HepG2 (cell line): ENCODE data around the gene SGK1. TPM values are rescaled to one million over a fixed set of nuclear protein-coding genes. Genes with fewer than 3 reads are reported as not detected.

ENCODE experiments used
- ATAC-seq: fragments of 200-7000 bp; cut with Tn5 transposase; 3 replicates; pipeline ENCODE4 v1.9.1; 2020; ENCODE audit warnings: mild to moderate bottlenecking, moderate library complexity
- BruUV-seq: library from RNA; stranded (reverse); fragments of 400-500 nt; replicated peaks from 2 replicates; lab custom pipeline; 2021; lab: Mats Ljungman, UMichigan
- CTCF ChIA-PET: fragments of 300-600 bp; formaldehyde crosslinking; extraction: SDS; loops from one replicate; lab custom pipeline; 2021; ENCODE audit warnings: low total read pairs, inconsistent platforms, low intra/inter-chr PET ratio; lab: Yijun Ruan, JAX
- POLR2A ChIA-PET: fragments of 350-600 bp; sonication (Branson Sonifier 250); formaldehyde crosslinking; loops from one replicate; lab custom pipeline; 2020; ENCODE audit warnings: antibody characterized with exemption, inconsistent platforms; lab: Yijun Ruan, JAX
- DNase-seq: peaks from one replicate; pipeline ENCODE4 v3.0.0-alpha.2; 2015; ENCODE audit warnings: low spot score
- FAIRE-seq: peaks from 3 replicates; lab custom pipeline; 2011; peaks lifted over from hg19 to GRCh38; lab: Jason Lieb, UNC
- H2AFZ ChIP-seq: one replicate; pipeline ENCODE4 v1.6.1; 2011; ENCODE audit warnings: low read length, inconsistent platforms
- H3K27ac ChIP-seq: fragments of 300-600 bp; 3 replicates; pipeline ENCODE4 v1.8.0; 2011; ENCODE audit warnings: mixed run types, mild to moderate bottlenecking, mixed read lengths, low read length, inconsistent platforms; ENCODE audit not compliant: insufficient read depth; ENCODE audit errors: extremely low read length
- H3K27me3 ChIP-seq, 2 experiments: fragments of 200-600 bp in 1 of 2; 2 replicates in 1 of 2; 3 replicates in 1 of 2; pipeline versions ENCODE4 v1.6.0 to v1.8.0; 2011; ENCODE audit warnings: low read length in 2 of 2, mild to moderate bottlenecking in 2 of 2, moderate library complexity in 2 of 2, inconsistent platforms in 1 of 2; ENCODE audit not compliant: insufficient read depth in 2 of 2, control insufficient read depth in 1 of 2
- H3K36me3 ChIP-seq, 2 experiments: fragments of 200-600 bp in 1 of 2; replicated peaks in 1 of 2; 2 replicates in 1 of 2; 3 replicates in 1 of 2; pipeline versions ENCODE4 v1.5.1 to v1.8.0; 2011; ENCODE audit warnings: low read length in 2 of 2, inconsistent platforms in 1 of 2; ENCODE audit not compliant: insufficient read depth in 2 of 2, control insufficient read depth in 1 of 2
- H3K4me1 ChIP-seq: 2 replicates; pipeline ENCODE4 v1.5.1; 2012; ENCODE audit warnings: low read length, inconsistent platforms; ENCODE audit not compliant: insufficient read depth
- H3K4me2 ChIP-seq: 2 replicates; pipeline ENCODE4 v1.6.0; 2011; ENCODE audit warnings: low read depth, low read length, inconsistent platforms
- H3K4me3 ChIP-seq, 3 experiments: fragments of 200-600 bp in 1 of 3; sonication (generic), shearing (Covaris generic) in 1 of 3; replicated peaks in 1 of 3; 2 replicates each; pipeline ENCODE4 v1.5.1; 2011 to 2016; ENCODE audit warnings: low read length in 3 of 3, inconsistent platforms in 2 of 3, low read depth in 2 of 3, mild to moderate bottlenecking in 2 of 3, control low read depth in 1 of 3, mixed read lengths in 1 of 3; ENCODE audit not compliant: insufficient read depth in 1 of 3
- H3K79me2 ChIP-seq: one replicate; pipeline ENCODE4 v1.6.1; 2011; ENCODE audit warnings: low read length, inconsistent platforms; ENCODE audit not compliant: insufficient read depth
- H3K9ac ChIP-seq: 2 replicates; pipeline ENCODE4 v1.6.0; 2011; ENCODE audit warnings: mild to moderate bottlenecking, low read depth, low read length, inconsistent platforms; ENCODE audit not compliant: insufficient read depth
- H3K9me3 ChIP-seq: 2 replicates; pipeline ENCODE4 v1.5.1; 2012; ENCODE audit warnings: mild to moderate bottlenecking, low read length
- H4K20me1 ChIP-seq: 2 replicates; pipeline ENCODE4 v1.6.0; 2011; ENCODE audit warnings: inconsistent platforms, mild to moderate bottlenecking, low read length, moderate library complexity; ENCODE audit not compliant: insufficient read depth
- ATF4 ChIP-seq, 2 experiments: fragments of 450-650 bp in 1 of 2; sonication (generic) in 1 of 2; formaldehyde crosslinking; IDR thresholded peaks; 2 replicates each; pipeline versions ENCODE4 v1.5.0 to v1.8.0; 2020 to 2022; ENCODE audit warnings: mild to moderate bottlenecking in 1 of 2, missing genetic modification reagents in 1 of 2
- ERF ChIP-seq: IDR thresholded peaks from 2 replicates; pipeline ENCODE4 v1.6.1; 2018; ENCODE audit warnings: missing biosample characterization, missing genetic modification reagents
- GZF1 ChIP-seq: sonication (generic); formaldehyde crosslinking; IDR thresholded peaks from 2 replicates; pipeline ENCODE4 v1.5.1; 2020; ENCODE audit warnings: mild to moderate bottlenecking, missing genetic modification reagents
- HNRNPH1 ChIP-seq: fragments of 200-400 bp; formaldehyde crosslinking; optimal IDR thresholded peaks from 2 replicates; pipeline ENCODE3; 2017; ENCODE audit warnings: mild to moderate bottlenecking, low read depth, low read length
- KDM5A ChIP-seq: fragments of 200-600 bp; sonication (generic); IDR thresholded peaks from 2 replicates; pipeline ENCODE4 v1.7.0; 2018; ENCODE audit warnings: antibody characterized with exemption, mild to moderate bottlenecking, low read length, borderline replicate concordance
- MYC ChIP-seq: sonication (generic); formaldehyde crosslinking; IDR thresholded peaks from 2 replicates; pipeline ENCODE4 v1.9.0; 2021; ENCODE audit warnings: missing genetic modification reagents, borderline replicate concordance
- NCOR1 ChIP-seq: fragments of 200-600 bp; sonication (generic); IDR thresholded peaks from 2 replicates; pipeline ENCODE4 v1.7.0; 2017; ENCODE audit warnings: antibody characterized with exemption, low read length, borderline replicate concordance
- NR3C1 ChIP-seq: sonication (generic); formaldehyde crosslinking; IDR thresholded peaks from 2 replicates; pipeline ENCODE4 v1.4.0; 2020; ENCODE audit warnings: missing genetic modification reagents
- PAF1 ChIP-seq: IDR thresholded peaks from 2 replicates; pipeline ENCODE4 v1.6.1; 2016; ENCODE audit warnings: missing genetic modification reagents, missing compliant biosample characterization
- PBX2 ChIP-seq: IDR thresholded peaks from 2 replicates; pipeline ENCODE4 v1.6.1; 2016; ENCODE audit warnings: control low read depth
- YEATS4 ChIP-seq: sonication (generic); formaldehyde crosslinking; IDR thresholded peaks from 2 replicates; pipeline ENCODE4 v1.4.0; 2020; ENCODE audit warnings: missing genetic modification reagents, borderline replicate concordance
- ZNF10 ChIP-seq: sonication (generic); formaldehyde crosslinking; IDR thresholded peaks from 2 replicates; pipeline ENCODE4 v1.4.0; 2020; ENCODE audit warnings: mild to moderate bottlenecking, low read depth, missing genetic modification reagents, borderline replicate concordance
- ZNF674 ChIP-seq: sonication (generic); formaldehyde crosslinking; IDR thresholded peaks from 2 replicates; pipeline ENCODE4 v1.5.0; 2020; ENCODE audit warnings: low read depth, mild to moderate bottlenecking, missing genetic modification reagents
- ZNF724P ChIP-seq: sonication (generic); formaldehyde crosslinking; IDR thresholded peaks from 2 replicates; pipeline ENCODE4 v1.8.0; 2022; ENCODE audit warnings: missing genetic modification reagents, borderline replicate concordance
- in situ Hi-C: cut with HindIII; loops from 2 replicates; pipeline ENCODE4 v1.10.0; 2017; ENCODE audit warnings: low pct_unique_long_range_greater_than_20kb; ENCODE audit not compliant: extremely low pct_ligation_motif_present
- intact Hi-C: fragments of 100-400 bp; cut with micrococcal nuclease; formaldehyde crosslinking; loops from one replicate; pipeline ENCODE4 v1.10.0; 2022; ENCODE audit not compliant: unreplicated experiment
- polyA plus RNA-seq, 8 experiments: library from polyadenylated mRNA; depleted of rRNA in 3 of 8; stranded (reverse) in 7 of 8; unstranded in 1 of 8; fragments of >200 nt; fragmentation: Illumina TruSeq in 4 of 8; extraction: Trizol in 4 of 8; gene quantifications; 2 replicates each; pipeline versions ENCODE4 v1.2.1 to v1.2.3, GENCODE V29; 2011 to 2016; ENCODE audit warnings: low read depth in 4 of 8, missing spikeins in 1 of 8, mixed read lengths in 1 of 8; ENCODE audit not compliant: insufficient read depth in 1 of 8
- total RNA-seq, 5 experiments: library from RNA; depleted of rRNA; stranded (reverse); fragments of >200 nt; fragmentation: Illumina TruSeq; extraction: Trizol; gene quantifications; 2 replicates each; pipeline ENCODE4 v1.2.3, GENCODE V29; 2016; ENCODE audit warnings: low read depth in 1 of 5
- TF ChIP-seq, protein P1 (sequence below): sonication (generic); formaldehyde crosslinking; IDR thresholded peaks from 2 replicates; pipeline ENCODE4 v1.8.0; 2022; ENCODE audit warnings: missing genetic modification reagents, mild to moderate bottlenecking, borderline replicate concordance
- TF ChIP-seq, protein P2 (sequence below): sonication (generic); formaldehyde crosslinking; IDR thresholded peaks from 2 replicates; pipeline ENCODE4 v1.5.0; 2020; ENCODE audit warnings: missing genetic modification reagents, mild to moderate bottlenecking, borderline replicate concordance

The SGK1 gene
- total and polyA plus RNA-seq, 2 of the 13 experiments (the other 11 are each of a cell fraction or from before 2014, with no cell fraction given): 56.1 to 56.2 TPM

DNA sequence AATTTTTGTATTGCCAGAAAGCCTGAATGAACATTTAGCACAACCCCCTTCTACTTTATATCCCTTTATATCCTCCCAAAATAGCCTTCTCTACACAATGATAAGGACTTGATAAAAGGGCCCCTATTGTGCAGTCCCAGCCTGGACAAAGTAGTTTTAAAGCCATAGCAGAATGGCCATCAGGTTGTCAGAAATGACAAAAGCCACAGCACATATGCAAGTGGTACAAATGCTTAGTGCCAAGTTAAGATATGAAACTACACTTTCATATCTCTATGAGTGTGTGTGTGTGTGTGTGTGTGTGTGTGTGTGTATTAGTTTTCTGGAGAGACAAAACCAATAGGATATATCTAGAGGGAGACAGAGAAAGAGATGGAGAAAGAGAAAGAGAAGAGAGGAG lies 132.6 kb downstream of the SGK1 start:
- Histone ChIP-seq H3K4me3 (no peak overlapping the region), H3K27ac (no peak overlapping the region), H3K79me2 (no peaks in the 10 kb centered on the region), H3K4me2 (no peak overlapping the region), H4K20me1 (no peaks in the 10 kb centered on the region), H2AFZ (no peak overlapping the region), H3K9ac (no peak overlapping the region), H3K9me3 (no peaks in the 10 kb centered on the region), H3K27me3 (no peaks in the 10 kb centered on the region), H3K36me3 (no peaks in the 10 kb centered on the region), H3K4me1 (peaks cover 77% of the 10 kb centered on the region)
- no TSS peak for BruUV-seq
- FAIRE-seq (no peak), DNase-seq (no peak), ATAC-seq (no peak)
- ChIA-PET POLR2A (no interaction called here), CTCF (no interaction called here)
- intact Hi-C loops: no loop called here
- in situ Hi-C loops: no loop called here
- no peak for TF ChIP-seq YEATS4 (CRISPR knock-in tag)
- no peak for TF ChIP-seq ZNF724P (CRISPR knock-in tag)
- TF ChIP-seq ZNF674 (CRISPR knock-in tag): no peak
- TF ChIP-seq, protein P1, sequence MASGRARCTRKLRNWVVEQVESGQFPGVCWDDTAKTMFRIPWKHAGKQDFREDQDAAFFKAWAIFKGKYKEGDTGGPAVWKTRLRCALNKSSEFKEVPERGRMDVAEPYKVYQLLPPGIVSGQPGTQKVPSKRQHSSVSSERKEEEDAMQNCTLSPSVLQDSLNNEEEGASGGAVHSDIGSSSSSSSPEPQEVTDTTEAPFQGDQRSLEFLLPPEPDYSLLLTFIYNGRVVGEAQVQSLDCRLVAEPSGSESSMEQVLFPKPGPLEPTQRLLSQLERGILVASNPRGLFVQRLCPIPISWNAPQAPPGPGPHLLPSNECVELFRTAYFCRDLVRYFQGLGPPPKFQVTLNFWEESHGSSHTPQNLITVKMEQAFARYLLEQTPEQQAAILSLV (CRISPR knock-in tag): no peak
- no peak for TF ChIP-seq ZNF10 (CRISPR knock-in tag)
- TF ChIP-seq ATF4 (CRISPR knock-in tag; IDR thresholded peaks at IDR 0.05): no peak
- no peak for TF ChIP-seq ERF (CRISPR knock-in tag)
- TF ChIP-seq NCOR1: no peak
- TF ChIP-seq GZF1 (CRISPR knock-in tag): no peak
- TF ChIP-seq PBX2: no peak
- no peak for TF ChIP-seq MYC (CRISPR knock-in tag)
- no peak for TF ChIP-seq NR3C1 (CRISPR knock-in tag)
- TF ChIP-seq PAF1 (CRISPR knock-in tag): no peak
- TF ChIP-seq, protein P2, sequence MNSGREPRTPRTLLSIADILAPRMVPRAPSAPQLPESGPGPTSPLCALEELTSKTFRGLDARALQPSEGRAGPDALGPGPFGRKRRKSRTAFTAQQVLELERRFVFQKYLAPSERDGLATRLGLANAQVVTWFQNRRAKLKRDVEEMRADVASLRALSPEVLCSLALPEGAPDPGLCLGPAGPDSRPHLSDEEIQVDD (CRISPR knock-in tag): no peak
- TF ChIP-seq KDM5A: no peak
- TF ChIP-seq HNRNPH1: no peak
